Neural cell (in vitro differentiated cells): ENCODE measurements around the gene OR10G8. TPM values are rescaled to one million over a fixed set of nuclear protein-coding genes. Genes with fewer than 3 reads are reported as not detected.

Experiments used
- H2AFZ ChIP-seq: fragments of 200-600, 300-800 bp; sonication (generic), shearing (Covaris generic); 2 replicates; pipeline ENCODE4 v1.6.0; 2014; ENCODE audit warnings: low read depth, mild to moderate bottlenecking, antibody characterized with exemption, low read length, moderate library complexity
- H3F3A ChIP-seq: fragments of 200-600 bp; shearing (Covaris generic); 2 replicates; pipeline ENCODE4 v1.6.1; 2016; ENCODE audit warnings: mild to moderate bottlenecking, moderate library complexity, mixed read lengths, antibody characterized with exemption, low read length; ENCODE audit not compliant: insufficient read depth, poor library complexity, severe bottlenecking
- H3K27ac ChIP-seq: fragments of 200-600, 300-800 bp; sonication (generic), shearing (Covaris generic); 2 replicates; pipeline ENCODE4 v1.5.1; 2014; ENCODE audit warnings: mild to moderate bottlenecking, low read length, moderate library complexity
- H3K27me3 ChIP-seq: fragments of 300-800, 200-600 bp; sonication (generic), shearing (Covaris generic); 2 replicates; pipeline ENCODE4 v1.6.0; 2014; ENCODE audit warnings: mild to moderate bottlenecking, low read depth, low read length, moderate library complexity; ENCODE audit not compliant: insufficient read depth
- H3K36me3 ChIP-seq: fragments of 300-800, 200-600 bp; sonication (generic), shearing (Covaris generic); 2 replicates; pipeline ENCODE4 v1.5.1; 2014; ENCODE audit warnings: mild to moderate bottlenecking, antibody characterized with exemption, low read length, moderate library complexity; ENCODE audit not compliant: insufficient read depth
- H3K4me2 ChIP-seq: fragments of 300-800, 200-600 bp; sonication (generic), shearing (Covaris generic); 2 replicates; pipeline ENCODE4 v1.6.0; 2014; ENCODE audit warnings: mild to moderate bottlenecking, low read length
- H3K4me3 ChIP-seq: fragments of 300-800, 200-600 bp; sonication (generic), shearing (Covaris generic); 2 replicates; pipeline ENCODE4 v1.5.1; 2014; ENCODE audit warnings: mild to moderate bottlenecking, low read length, moderate library complexity
- H3K79me2 ChIP-seq: fragments of 200-600 bp; shearing (Covaris generic); replicated peaks from 2 replicates; pipeline ENCODE4 v1.6.0; 2014; ENCODE audit warnings: mild to moderate bottlenecking, low read length, moderate library complexity; ENCODE audit not compliant: insufficient read depth
- H3K9ac ChIP-seq: fragments of 300-800, 200-600 bp; sonication (generic), shearing (Covaris generic); 2 replicates; pipeline ENCODE4 v1.6.1; 2016; ENCODE audit warnings: mild to moderate bottlenecking, low read length, mixed read lengths
- H3K9me2 ChIP-seq: fragments of 200-600 bp; shearing (Covaris generic); 2 replicates; pipeline ENCODE4 v1.6.1; 2016; ENCODE audit warnings: mild to moderate bottlenecking, low read length, mixed read lengths; ENCODE audit not compliant: insufficient read depth
- H3K9me3 ChIP-seq: fragments of 200-600, 300-800 bp; sonication (generic), shearing (Covaris generic); 2 replicates; pipeline ENCODE4 v1.6.1; 2016; ENCODE audit warnings: mild to moderate bottlenecking, mixed run types, low read length, moderate library complexity, mixed read lengths
- H4K20me1 ChIP-seq: fragments of 200-600 bp; shearing (Covaris generic); 2 replicates; pipeline ENCODE4 v1.6.1; 2016; ENCODE audit warnings: mild to moderate bottlenecking, mixed run types; ENCODE audit not compliant: insufficient read depth
- EP300 ChIP-seq: fragments of 450-650 bp; conservative IDR thresholded peaks from 2 replicates; pipeline ENCODE4 v1.6.1; 2014; ENCODE audit warnings: antibody characterized with exemption, mild to moderate bottlenecking, moderate library complexity; ENCODE audit not compliant: poor library complexity, severe bottlenecking
- EZH2 ChIP-seq: fragments of 200-600, 300-800 bp; shearing (Covaris generic), sonication (generic); IDR thresholded peaks from 2 replicates; pipeline ENCODE4 v1.6.1; 2014; ENCODE audit warnings: antibody characterized with exemption, low read length, borderline replicate concordance, mild to moderate bottlenecking; ENCODE audit not compliant: insufficient read depth, poor library complexity, severe bottlenecking
- MXI1 ChIP-seq: fragments of 450-650 bp; conservative IDR thresholded peaks from 2 replicates; pipeline ENCODE4 v1.6.1; 2014; ENCODE audit warnings: antibody characterized with exemption, mild to moderate bottlenecking; ENCODE audit not compliant: poor library complexity, severe bottlenecking
- POLR2AphosphoS5 ChIP-seq: IDR thresholded peaks from 2 replicates; pipeline ENCODE4 v1.6.1; 2012
- RAD21 ChIP-seq: fragments of 450-650 bp; conservative IDR thresholded peaks from 2 replicates; pipeline ENCODE4 v1.6.1; 2014; ENCODE audit warnings: antibody characterized with exemption, mild to moderate bottlenecking, moderate library complexity
- SMC3 ChIP-seq: fragments of 450-650 bp; conservative IDR thresholded peaks from 2 replicates; pipeline ENCODE4 v1.6.1; 2014; ENCODE audit warnings: antibody characterized with exemption, mild to moderate bottlenecking, moderate library complexity; ENCODE audit not compliant: poor library complexity
- TAF1 ChIP-seq: IDR thresholded peaks from 2 replicates; pipeline ENCODE4 v1.6.1; 2012; ENCODE audit warnings: low read depth
- polyA plus RNA-seq: library from polyadenylated mRNA; depleted of rRNA; stranded (reverse); fragments of >200 nt; gene quantifications from 2 replicates; pipeline ENCODE4 v1.2.3, GENCODE V29; 2014
- TF ChIP-seq, protein P1 (sequence below): fragments of 450-650 bp; IDR thresholded peaks from 2 replicates; pipeline ENCODE4 v1.5.1; 2014; ENCODE audit warnings: antibody characterized with exemption, mild to moderate bottlenecking, moderate library complexity; ENCODE audit not compliant: poor library complexity, severe bottlenecking
- TF ChIP-seq, protein P2 (sequence below): IDR thresholded peaks from 2 replicates; pipeline ENCODE4 v1.6.1; 2012; ENCODE audit warnings: borderline replicate concordance

The OR10G8 gene
- polyA plus RNA-seq, 1 donor from 2014 or later: not detected

DNA sequence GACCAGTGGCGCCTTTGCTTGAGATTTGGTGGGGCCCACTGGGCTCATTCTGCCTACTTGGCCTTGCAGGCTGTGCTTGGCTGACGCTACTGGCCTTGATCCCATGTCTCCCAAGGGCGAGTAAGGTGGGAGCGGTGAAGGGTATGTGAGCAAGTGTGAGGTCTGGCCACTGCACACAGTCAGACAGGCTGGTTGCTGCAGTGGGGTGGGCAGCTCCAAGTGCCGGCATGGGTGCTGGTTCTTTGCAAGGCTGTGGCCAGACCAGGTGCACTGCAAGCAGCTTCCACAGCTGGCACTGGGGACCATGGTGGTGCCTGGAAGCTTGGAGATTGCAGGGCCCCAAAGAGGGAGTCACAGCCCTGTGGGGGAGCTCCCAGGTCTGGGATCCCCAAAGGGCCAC lies 48.0 kb downstream of the OR10G8 start:
- Histone ChIP-seq H2AFZ (no peak overlapping the region), H3K4me3 (no peak overlapping the region), H3K36me3 (no peaks in the 10 kb centered on the region), H3K9me2 (no peaks in the 10 kb centered on the region), H3K4me2 (no peak overlapping the region), H3K9me3 (no peaks in the 10 kb centered on the region), H3K79me2 (no peaks in the 10 kb centered on the region), H3K9ac (no peak overlapping the region), H4K20me1 (no peaks in the 10 kb centered on the region), H3F3A (no peaks in the 10 kb centered on the region), H3K27me3 (no peaks in the 10 kb centered on the region), H3K27ac (no peak overlapping the region)
- TF ChIP-seq SMC3: no peak

DNA sequence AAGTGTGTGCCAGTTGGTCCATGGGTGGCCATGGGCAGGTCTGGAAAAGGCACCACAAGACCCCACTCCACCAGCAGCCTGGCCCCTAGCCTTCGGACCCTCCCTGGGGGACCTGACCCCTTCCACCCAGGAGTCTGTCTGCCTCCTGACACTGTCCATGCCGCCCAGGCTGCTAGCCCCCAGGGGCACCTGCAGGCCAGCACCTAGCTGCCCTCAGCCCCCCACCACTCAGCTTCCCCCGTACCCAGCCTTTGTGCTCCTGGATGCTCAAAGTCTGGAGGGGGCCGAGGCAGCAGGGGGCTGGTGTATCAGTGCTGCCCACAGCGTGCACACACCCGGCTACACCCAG lies 48.9 kb downstream of the OR10G8 start:
- Histone ChIP-seq H3K27me3 (no peaks in the 10 kb centered on the region), H3K9me3 (no peaks in the 10 kb centered on the region), H3K4me2 (no peak overlapping the region), H3K9ac (no peak overlapping the region), H4K20me1 (no peaks in the 10 kb centered on the region), H2AFZ (no peak overlapping the region), H3K36me3 (no peaks in the 10 kb centered on the region), H3F3A (no peaks in the 10 kb centered on the region), H3K27ac (no peak overlapping the region), H3K4me3 (no peak overlapping the region), H3K79me2 (no peaks in the 10 kb centered on the region), H3K9me2 (no peaks in the 10 kb centered on the region)
- TF ChIP-seq SMC3 (no peak), TAF1 (no peak), RAD21 (no peak), POLR2AphosphoS5 (no peak), EZH2 (no peak), EP300 (no peak), MXI1 (no peak)
- TF ChIP-seq, protein P1, sequence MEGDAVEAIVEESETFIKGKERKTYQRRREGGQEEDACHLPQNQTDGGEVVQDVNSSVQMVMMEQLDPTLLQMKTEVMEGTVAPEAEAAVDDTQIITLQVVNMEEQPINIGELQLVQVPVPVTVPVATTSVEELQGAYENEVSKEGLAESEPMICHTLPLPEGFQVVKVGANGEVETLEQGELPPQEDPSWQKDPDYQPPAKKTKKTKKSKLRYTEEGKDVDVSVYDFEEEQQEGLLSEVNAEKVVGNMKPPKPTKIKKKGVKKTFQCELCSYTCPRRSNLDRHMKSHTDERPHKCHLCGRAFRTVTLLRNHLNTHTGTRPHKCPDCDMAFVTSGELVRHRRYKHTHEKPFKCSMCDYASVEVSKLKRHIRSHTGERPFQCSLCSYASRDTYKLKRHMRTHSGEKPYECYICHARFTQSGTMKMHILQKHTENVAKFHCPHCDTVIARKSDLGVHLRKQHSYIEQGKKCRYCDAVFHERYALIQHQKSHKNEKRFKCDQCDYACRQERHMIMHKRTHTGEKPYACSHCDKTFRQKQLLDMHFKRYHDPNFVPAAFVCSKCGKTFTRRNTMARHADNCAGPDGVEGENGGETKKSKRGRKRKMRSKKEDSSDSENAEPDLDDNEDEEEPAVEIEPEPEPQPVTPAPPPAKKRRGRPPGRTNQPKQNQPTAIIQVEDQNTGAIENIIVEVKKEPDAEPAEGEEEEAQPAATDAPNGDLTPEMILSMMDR: no peak
- TF ChIP-seq, protein P2, sequence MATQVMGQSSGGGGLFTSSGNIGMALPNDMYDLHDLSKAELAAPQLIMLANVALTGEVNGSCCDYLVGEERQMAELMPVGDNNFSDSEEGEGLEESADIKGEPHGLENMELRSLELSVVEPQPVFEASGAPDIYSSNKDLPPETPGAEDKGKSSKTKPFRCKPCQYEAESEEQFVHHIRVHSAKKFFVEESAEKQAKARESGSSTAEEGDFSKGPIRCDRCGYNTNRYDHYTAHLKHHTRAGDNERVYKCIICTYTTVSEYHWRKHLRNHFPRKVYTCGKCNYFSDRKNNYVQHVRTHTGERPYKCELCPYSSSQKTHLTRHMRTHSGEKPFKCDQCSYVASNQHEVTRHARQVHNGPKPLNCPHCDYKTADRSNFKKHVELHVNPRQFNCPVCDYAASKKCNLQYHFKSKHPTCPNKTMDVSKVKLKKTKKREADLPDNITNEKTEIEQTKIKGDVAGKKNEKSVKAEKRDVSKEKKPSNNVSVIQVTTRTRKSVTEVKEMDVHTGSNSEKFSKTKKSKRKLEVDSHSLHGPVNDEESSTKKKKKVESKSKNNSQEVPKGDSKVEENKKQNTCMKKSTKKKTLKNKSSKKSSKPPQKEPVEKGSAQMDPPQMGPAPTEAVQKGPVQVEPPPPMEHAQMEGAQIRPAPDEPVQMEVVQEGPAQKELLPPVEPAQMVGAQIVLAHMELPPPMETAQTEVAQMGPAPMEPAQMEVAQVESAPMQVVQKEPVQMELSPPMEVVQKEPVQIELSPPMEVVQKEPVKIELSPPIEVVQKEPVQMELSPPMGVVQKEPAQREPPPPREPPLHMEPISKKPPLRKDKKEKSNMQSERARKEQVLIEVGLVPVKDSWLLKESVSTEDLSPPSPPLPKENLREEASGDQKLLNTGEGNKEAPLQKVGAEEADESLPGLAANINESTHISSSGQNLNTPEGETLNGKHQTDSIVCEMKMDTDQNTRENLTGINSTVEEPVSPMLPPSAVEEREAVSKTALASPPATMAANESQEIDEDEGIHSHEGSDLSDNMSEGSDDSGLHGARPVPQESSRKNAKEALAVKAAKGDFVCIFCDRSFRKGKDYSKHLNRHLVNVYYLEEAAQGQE: no peak
